Smooth muscle cell (in vitro differentiated cells): ENCODE results near the gene TRPT1. TPM values are rescaled to one million over a fixed set of nuclear protein-coding genes. Genes with fewer than 3 reads are reported as not detected.

ENCODE experiments used
- DNase-seq: peaks from one replicate; lab custom pipeline; 2025; ENCODE audit not compliant: unreplicated experiment; lab: John Stamatoyannopoulos, UW
- H2AFZ ChIP-seq: fragments of 200-600 bp; sonication (generic); 2 replicates; pipeline ENCODE4 v1.6.0; 2016; ENCODE audit warnings: antibody characterized with exemption, low read depth, mild to moderate bottlenecking
- H3F3A ChIP-seq: fragments of 200-600 bp; sonication (generic); 2 replicates; pipeline ENCODE4 v1.6.0; 2017; ENCODE audit warnings: antibody characterized with exemption, low read depth
- H3K27ac ChIP-seq: fragments of 200-600 bp; sonication (generic); 2 replicates; pipeline ENCODE4 v1.5.1; 2016; ENCODE audit warnings: low read depth, mild to moderate bottlenecking
- H3K27me3 ChIP-seq: fragments of 200-600 bp; sonication (generic); 2 replicates; pipeline ENCODE4 v1.6.1; 2016; ENCODE audit warnings: low read depth, mild to moderate bottlenecking
- H3K36me3 ChIP-seq: fragments of 200-600 bp; sonication (generic); 2 replicates; pipeline ENCODE4 v1.5.1; 2016; ENCODE audit warnings: low read depth
- H3K4me1 ChIP-seq: fragments of 200-600 bp; sonication (generic); 2 replicates; pipeline ENCODE4 v1.5.1; 2016; ENCODE audit warnings: low read depth
- H3K4me2 ChIP-seq: fragments of 200-600 bp; sonication (generic); 2 replicates; pipeline ENCODE4 v1.6.0; 2016; ENCODE audit warnings: mild to moderate bottlenecking
- H3K4me3 ChIP-seq: fragments of 200-600 bp; sonication (generic); 2 replicates; pipeline ENCODE4 v1.5.1; 2016; ENCODE audit warnings: mild to moderate bottlenecking
- H3K79me2 ChIP-seq: fragments of 200-600 bp; sonication (generic); 2 replicates; pipeline ENCODE4 v1.6.0; 2016; ENCODE audit warnings: low read depth, mild to moderate bottlenecking
- H3K9ac ChIP-seq: fragments of 200-600 bp; sonication (generic); 2 replicates; pipeline ENCODE4 v1.6.0; 2016; ENCODE audit warnings: low read depth
- H3K9me3 ChIP-seq: fragments of 200-600 bp; sonication (generic); replicated peaks from 2 replicates; pipeline ENCODE4 v1.5.1; 2016; ENCODE audit warnings: low read depth
- H4K20me1 ChIP-seq: fragments of 200-600 bp; sonication (generic); 2 replicates; pipeline ENCODE4 v1.6.0; 2016; ENCODE audit warnings: low read depth
- CTCF ChIP-seq: fragments of 200-600 bp; sonication (generic); IDR thresholded peaks from 2 replicates; pipeline ENCODE4 v1.5.1; 2017; ENCODE audit warnings: borderline replicate concordance, mild to moderate bottlenecking, antibody characterized with exemption; ENCODE audit not compliant: insufficient read depth, poor library complexity, severe bottlenecking
- WGBS: methylation state at CpG from one replicate; pipeline ENCODE4 v1.1.7; 2016; ENCODE audit warnings: low lambda C conversion rate; 5-methylcytosine and 5-hydroxymethylcytosine counted together
- polyA plus RNA-seq: library from polyadenylated mRNA; unstranded; fragments of >200 nt; fragmentation: Nextera tagmentation; extraction: Ambion mirVana; gene quantifications from 2 replicates; pipeline ENCODE4 v1.2.1, GENCODE V29; 2016
- total RNA-seq: library from RNA; depleted of rRNA; stranded (reverse); fragments of >200 nt; gene quantifications from 2 replicates; pipeline ENCODE4 v1.2.3, GENCODE V29; 2014

Gene TRPT1, protein sequence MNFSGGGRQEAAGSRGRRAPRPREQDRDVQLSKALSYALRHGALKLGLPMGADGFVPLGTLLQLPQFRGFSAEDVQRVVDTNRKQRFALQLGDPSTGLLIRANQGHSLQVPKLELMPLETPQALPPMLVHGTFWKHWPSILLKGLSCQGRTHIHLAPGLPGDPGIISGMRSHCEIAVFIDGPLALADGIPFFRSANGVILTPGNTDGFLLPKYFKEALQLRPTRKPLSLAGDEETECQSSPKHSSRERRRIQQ
- total RNA-seq (52.6 and 66.1 TPM in 2 replicates), polyA plus RNA-seq (65.6 and 78.5 TPM in 2 replicates)

DNA sequence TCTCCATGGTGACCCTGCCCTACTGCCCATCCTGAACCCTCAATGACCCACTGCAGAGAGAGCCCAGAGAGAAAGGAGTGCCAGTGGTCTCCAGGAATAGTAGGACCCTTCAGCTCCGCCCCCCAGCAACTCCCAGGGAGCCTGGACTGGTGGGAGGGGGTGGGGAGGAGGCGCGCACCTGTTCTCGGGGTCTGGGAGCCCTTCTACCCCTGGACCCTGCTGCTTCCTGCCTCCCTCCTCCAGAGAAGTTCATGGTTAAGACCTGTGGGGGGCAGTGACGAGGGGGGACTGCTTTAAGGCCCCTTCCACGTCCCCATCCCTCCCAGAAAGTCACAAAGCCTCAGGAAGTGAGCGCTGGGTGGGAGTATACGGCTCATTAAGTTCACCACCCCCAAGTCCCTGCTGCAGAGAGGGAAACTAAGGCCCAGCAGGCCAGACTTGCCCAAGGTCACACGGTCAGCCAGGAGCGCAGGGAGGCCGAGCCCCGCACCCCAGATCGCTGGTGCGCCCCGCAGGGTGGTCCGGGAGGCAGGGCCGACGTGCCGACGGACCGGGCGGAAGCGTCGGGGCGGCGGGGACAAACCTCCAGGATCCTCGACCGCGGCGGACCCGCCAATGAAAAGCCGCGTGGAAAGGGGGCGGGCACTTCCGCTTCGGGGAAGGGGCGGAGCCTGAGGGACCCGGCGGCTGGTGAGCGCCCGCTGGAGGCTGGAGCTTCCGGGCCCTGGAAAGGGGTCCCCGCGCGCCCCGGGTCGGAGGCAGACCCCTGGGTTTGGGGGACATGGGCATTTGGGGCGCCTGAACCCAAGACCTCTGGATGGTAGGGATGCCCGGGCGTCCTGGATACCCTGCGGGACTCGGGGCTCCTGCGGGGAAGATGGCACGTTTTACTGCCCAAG is at the start of gene TRPT1, which contains the start of gene NUDT22:
Gene TRPT1 (minus strand): TSS at position 579 of the 899 bp plus-strand sequence. CDS start 326 bp downstream, at position 253.
Gene NUDT22 (plus strand): TSS at position 667 of the 899 bp plus-strand sequence. CDS start 379 bp downstream, outside the sequence.
- Histone ChIP-seq H3K27me3 (no peaks in the 10 kb centered on the region), H3K9ac (peak within 1 kb of the TSS; percentile 61), H3K79me2 (peaks cover 16% of the 10 kb centered on the region), H3K4me2 (peak within 1 kb of the TSS; percentile 97), H3K4me1 (peaks cover 17% of the 10 kb centered on the region), H2AFZ (no peak within 1 kb of the TSS), H3K36me3 (no peaks in the 10 kb centered on the region), H3K9me3 (no peaks in the 10 kb centered on the region), H3K4me3 (peak within 1 kb of the TSS; percentile 63), H4K20me1 (no peaks in the 10 kb centered on the region), H3K27ac (no peak within 1 kb of the TSS), H3F3A (no peaks in the 10 kb centered on the region)
- TF ChIP-seq CTCF: peak; percentile 25
- DNase-seq: peak; percentile 75
- WGBS: 4% methylated on average over 40 of the region's 54 CpGs

GRCh38 chr11:64275031-64275800 is 49.2 kb upstream of the TRPT1 start:
- Histone ChIP-seq H3K4me1 (no peaks in the 10 kb centered on the region), H3K4me3 (no peak overlapping the region), H3K9ac (no peak overlapping the region), H3K79me2 (no peaks in the 10 kb centered on the region), H3K4me2 (no peak overlapping the region), H3F3A (peaks cover 4% of the 10 kb centered on the region), H3K9me3 (no peaks in the 10 kb centered on the region), H2AFZ (no peak overlapping the region), H4K20me1 (no peaks in the 10 kb centered on the region), H3K36me3 (no peaks in the 10 kb centered on the region), H3K27me3 (no peaks in the 10 kb centered on the region), H3K27ac (no peak overlapping the region)
- TF ChIP-seq CTCF: no peak
- DNase-seq: no peak
- 88% methylated on average over 15 of the region's 15 CpGs for WGBS

DNA sequence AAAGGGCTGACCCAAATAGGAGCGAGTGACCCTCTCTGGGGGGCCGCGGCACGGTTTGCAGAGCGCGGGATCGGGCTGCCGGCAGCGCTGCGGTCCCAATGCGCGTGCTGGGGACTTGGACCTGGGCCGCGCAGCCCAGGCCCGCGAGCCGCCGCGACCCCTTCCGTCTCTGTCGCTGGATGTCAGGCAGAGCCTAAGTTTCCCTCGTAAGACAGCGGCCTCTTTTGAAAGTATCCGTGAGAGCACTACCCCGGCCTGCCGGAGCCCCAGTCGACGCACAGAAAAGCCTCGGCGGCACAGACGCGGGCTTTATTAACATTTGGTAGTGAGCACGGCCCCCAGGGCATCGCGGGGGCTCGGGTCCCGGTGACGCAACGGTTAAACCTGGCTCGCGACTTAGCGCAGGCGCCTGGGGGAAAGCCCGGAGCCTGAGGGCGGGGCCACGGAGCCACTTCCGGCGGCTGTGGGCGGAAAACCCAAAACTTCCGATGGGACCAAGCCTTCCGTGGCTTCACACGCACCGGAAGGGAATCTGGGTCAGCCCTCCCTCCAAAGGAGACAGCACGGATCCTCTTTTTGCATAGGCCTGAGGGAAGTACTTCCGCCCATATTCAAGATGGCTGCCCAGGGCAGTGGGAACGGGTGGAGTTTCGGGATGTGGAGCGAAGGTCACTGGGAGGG is 43.7 kb upstream of the TRPT1 start:
- H4K20me1 ChIP-seq: no peaks in the 10 kb centered on the region
- peak overlapping the region; percentile 62 for H3K4me3 ChIP-seq
- no peaks in the 10 kb centered on the region for H3K27me3 ChIP-seq
- 2% methylated on average over 44 of the region's 58 CpGs for WGBS
- H3K4me2 ChIP-seq: peak overlapping the region; percentile 86
- H3K79me2 ChIP-seq: no peaks in the 10 kb centered on the region
- H3K9me3 ChIP-seq: no peaks in the 10 kb centered on the region
- peaks cover 12% of the 10 kb centered on the region for H3F3A ChIP-seq
- H3K36me3 ChIP-seq: no peaks in the 10 kb centered on the region
- peak overlapping the region; percentile 91 for H3K27ac ChIP-seq
- H2AFZ ChIP-seq: peak overlapping the region; percentile 64
- no peak for TF ChIP-seq CTCF
- H3K9ac ChIP-seq: peak overlapping the region; percentile 85
- peak; percentile 92 for DNase-seq
- peaks cover 8% of the 10 kb centered on the region for H3K4me1 ChIP-seq
